ENCODE data around the gene ZNF410. TPM values are rescaled to one million over a fixed set of nuclear protein-coding genes. Genes with fewer than 3 reads are reported as not detected.
"Not testable (repeated sequence)": the region's sequence is repeated elsewhere in the genome, so short reads cannot be mapped to it uniquely, and the experiment has no call there.

ZNF410 gene
- total RNA-seq, 2 donors from 2014 or later = 55.0 to 61.4 TPM

- Histone ChIP-seq H3K36me3 (peaks cover 5% of the 10 kb centered on the region), H3K4me1 (ENCODE audit: control insufficient read depth in 1 of 2, low read depth in 2 of 2) (no peaks in the 10 kb centered on the region), H3K9me3 (no peaks in the 10 kb centered on the region), H3K27ac (no peak overlapping the region), H3K27me3 (replicated peaks; ENCODE audit: insufficient read depth) (no peaks in the 10 kb centered on the region), H3K4me3 (no peak overlapping the region)
- DNase-seq (ENCODE audit: low spot score) = no peak
- ATAC-seq (ENCODE audit: insufficient number of reproducible peaks, low FRiP score, low read depth) = no peak
- TF ChIP-seq CTCF (IDR thresholded peaks at IDR 0.05) = no peak
These were observed 24.2 kb upstream of the ZNF410 start for GRCh38 chr14:73862480-73862879.

GRCh38 chr14:73863209-73863608 lies 23.4 kb upstream of the ZNF410 start:
- ATAC-seq (ENCODE audit: insufficient number of reproducible peaks, low FRiP score, low read depth) = no peak
- no peak for DNase-seq (ENCODE audit: low spot score)
- H3K27ac ChIP-seq = no peak overlapping the region
- no peaks in the 10 kb centered on the region for H3K9me3 ChIP-seq
- no peaks in the 10 kb centered on the region for H3K27me3 ChIP-seq (replicated peaks; ENCODE audit: insufficient read depth)
- H3K36me3 ChIP-seq = peaks cover 5% of the 10 kb centered on the region
- no peak for TF ChIP-seq CTCF (IDR thresholded peaks at IDR 0.05)
- H3K4me3 ChIP-seq = no peak overlapping the region
- no peaks in the 10 kb centered on the region for H3K4me1 ChIP-seq (ENCODE audit: control insufficient read depth in 1 of 2, low read depth in 2 of 2)

GRCh38 chr14:73865534-73866113 lies 21.0 kb upstream of the ZNF410 start:
- H3K4me3 ChIP-seq = no peak overlapping the region
- ATAC-seq (ENCODE audit: insufficient number of reproducible peaks, low FRiP score, low read depth) (no peak), DNase-seq (ENCODE audit: low spot score) (no peak)
- H3K36me3 ChIP-seq = peaks cover 5% of the 10 kb centered on the region
- H3K27me3 ChIP-seq (replicated peaks; ENCODE audit: insufficient read depth) = no peaks in the 10 kb centered on the region
- H3K9me3 ChIP-seq = no peaks in the 10 kb centered on the region
- TF ChIP-seq CTCF (IDR thresholded peaks at IDR 0.05) = no peak
- H3K4me1 ChIP-seq (ENCODE audit: control insufficient read depth in 1 of 2, low read depth in 2 of 2) = no peaks in the 10 kb centered on the region
- no peak overlapping the region for H3K27ac ChIP-seq

- H3K27me3 ChIP-seq (replicated peaks; ENCODE audit: insufficient read depth); H3K36me3 ChIP-seq; ATAC-seq (ENCODE audit: insufficient number of reproducible peaks, low FRiP score, low read depth); DNase-seq (ENCODE audit: low spot score); H3K4me1 ChIP-seq (ENCODE audit: control insufficient read depth in 1 of 2, low read depth in 2 of 2); H3K4me3 ChIP-seq; H3K27ac ChIP-seq; H3K9me3 ChIP-seq: not testable (repeated sequence)
These were observed 16.9 kb upstream of the ZNF410 start for GRCh38 chr14:73869754-73870153.

GRCh38 chr14:73870525-73871235 lies 16.0 kb upstream of the ZNF410 start:
- Histone ChIP-seq H3K9me3 (no peaks in the 10 kb centered on the region), H3K4me3 (no peak overlapping the region), H3K27ac (no peak overlapping the region), H3K27me3 (replicated peaks; ENCODE audit: insufficient read depth) (no peaks in the 10 kb centered on the region), H3K36me3 (no peaks in the 10 kb centered on the region), H3K4me1 (ENCODE audit: control insufficient read depth in 1 of 2, low read depth in 2 of 2) (no peaks in the 10 kb centered on the region)
- ATAC-seq (ENCODE audit: insufficient number of reproducible peaks, low FRiP score, low read depth) (no peak), DNase-seq (ENCODE audit: low spot score) (no peak)
- no peak for TF ChIP-seq CTCF (IDR thresholded peaks at IDR 0.05)
